K562 (cell line): ENCODE results near the gene ALKBH3. TPM values are rescaled to one million over a fixed set of nuclear protein-coding genes. Genes with fewer than 3 reads are reported as not detected.
A peak's percentile ranks its signal among the peaks of the same experiment; 100 is the strongest.

Experiments used
- ARHGAP35 ChIP-seq: fragments of 450-650 bp; IDR thresholded peaks from 2 replicates; pipeline ENCODE4 v1.6.1; 2018; ENCODE audit not compliant: partially characterized antibody
- E2F1 ChIP-seq: sonication (generic); formaldehyde crosslinking; IDR thresholded peaks from 2 replicates; pipeline ENCODE4 v1.8.1; 2023; ENCODE audit warnings: mild to moderate bottlenecking, missing genetic modification reagents, moderate library complexity
- ETV6 ChIP-seq, 3 experiments: fragments of 150-350 bp in 1 of 3; sonication (generic) in 1 of 3; formaldehyde crosslinking in 1 of 3; IDR thresholded peaks; 2 replicates each; pipeline versions ENCODE4 v1.6.1 to v1.8.0; 2014 to 2022; ENCODE audit warnings: borderline replicate concordance in 2 of 3, low read depth in 2 of 3, antibody characterized with exemption in 1 of 3, low read length in 1 of 3, mild to moderate bottlenecking in 1 of 3, missing genetic modification reagents in 1 of 3
- GABPB1 ChIP-seq: sonication (generic); formaldehyde crosslinking; IDR thresholded peaks from 2 replicates; pipeline ENCODE4 v1.8.0; 2022; ENCODE audit warnings: mild to moderate bottlenecking, missing genetic modification reagents
- HIVEP1 ChIP-seq: fragments of 250-450 bp; sonication (Bioruptor Pico); IDR thresholded peaks from 2 replicates; pipeline ENCODE4 v1.4.0; 2020; ENCODE audit warnings: mild to moderate bottlenecking
- KDM1A ChIP-seq, 2 experiments: fragments of 450-650 bp; IDR thresholded peaks; 2 replicates each; pipeline ENCODE4 v1.6.1; 2016; ENCODE audit warnings: mild to moderate bottlenecking in 2 of 2
- MAFF ChIP-seq: IDR thresholded peaks from 2 replicates; pipeline ENCODE4 v1.6.1; 2012; ENCODE audit warnings: low read length, improper control_type of control experiment
- NCOR1 ChIP-seq: fragments of 450-650 bp; IDR thresholded peaks from 2 replicates; pipeline ENCODE4 v1.6.1; 2016; ENCODE audit warnings: mild to moderate bottlenecking, moderate library complexity
- NRF1 ChIP-seq, 2 experiments: fragments of 450-650 bp; IDR thresholded peaks in 1 of 2; conservative IDR thresholded peaks in 1 of 2; 2 replicates each; pipeline ENCODE4 v1.6.1; 2014; ENCODE audit warnings: mild to moderate bottlenecking in 2 of 2
- PRMT5 ChIP-seq: sonication (generic); formaldehyde crosslinking; IDR thresholded peaks from 2 replicates; pipeline ENCODE4 v1.5.0; 2020; ENCODE audit warnings: missing genetic modification reagents
- PTBP1 ChIP-seq: fragments of 200-400 bp; formaldehyde crosslinking; IDR thresholded peaks from 2 replicates; pipeline ENCODE4 v1.6.1; 2017; ENCODE audit warnings: low read depth, low read length
- RBM25 ChIP-seq: fragments of 200-400 bp; formaldehyde crosslinking; IDR thresholded peaks from 2 replicates; pipeline ENCODE4 v1.6.1; 2018; ENCODE audit warnings: low read length, low read depth, moderate library complexity; ENCODE audit not compliant: severe bottlenecking
- XRCC4 ChIP-seq: IDR thresholded peaks from one replicate; pipeline ENCODE4 v1.6.1; 2011; ENCODE audit not compliant: insufficient read depth, insufficient read length; ENCODE audit errors: extremely low read depth
- ZKSCAN1 ChIP-seq: fragments of 150-350 bp; IDR thresholded peaks from 2 replicates; pipeline ENCODE4 v1.6.1; 2016; ENCODE audit warnings: low read depth, low read length
- ZNF282 ChIP-seq: sonication (generic); formaldehyde crosslinking; IDR thresholded peaks from 2 replicates; pipeline ENCODE4 v1.8.1; 2023; ENCODE audit warnings: missing genetic modification reagents
- ZNF780A ChIP-seq: fragments of 250-450 bp; sonication (Bioruptor Pico); IDR thresholded peaks from 2 replicates; pipeline ENCODE4 v1.5.0; 2021; ENCODE audit warnings: mild to moderate bottlenecking
- polyA plus RNA-seq, 8 experiments: library from polyadenylated mRNA; depleted of rRNA in 4 of 8; stranded (reverse) in 5 of 8; unstranded in 3 of 8; fragments of >200 nt; fragmentation: Nextera tagmentation in 2 of 8; fragmentation: Illumina TruSeq in 1 of 8; extraction: Ambion mirVana in 2 of 8; extraction: Trizol in 1 of 8; gene quantifications; 2 replicates each; pipeline versions ENCODE4 v1.2.1 to v1.2.3, GENCODE V29; 2011 to 2014; ENCODE audit warnings: inconsistent platforms in 1 of 8, missing spikeins in 1 of 8
- total RNA-seq, 7 experiments: library from RNA; depleted of rRNA in 6 of 7; stranded (reverse); fragments of >200 nt in 6 of 7; fragmentation: Illumina TruSeq in 2 of 7; extraction: Trizol in 2 of 7; gene quantifications; 2 replicates each; pipeline versions ENCODE4 v1.2.1 to v1.2.3, GENCODE V29; 2011 to 2021; ENCODE audit warnings: low replicate concordance in 1 of 7
- TF ChIP-seq, protein P1 (sequence below), 2 experiments: IDR thresholded peaks in 1 of 2; conservative IDR thresholded peaks in 1 of 2; 2 replicates each; pipeline ENCODE4 v1.6.1; 2016; ENCODE audit warnings: low read depth in 2 of 2, mild to moderate bottlenecking in 1 of 2, missing compliant biosample characterization in 1 of 2, missing genetic modification characterization in 1 of 2, moderate library complexity in 1 of 2
- TF ChIP-seq, protein P2 (sequence below): fragments of 250-450 bp; sonication (Bioruptor Pico); IDR thresholded peaks from 2 replicates; pipeline ENCODE4 v1.5.0; 2022; ENCODE audit warnings: mild to moderate bottlenecking
- TF ChIP-seq, protein P3 (sequence below): fragments of 450-650 bp; formaldehyde crosslinking; IDR thresholded peaks from 2 replicates; pipeline ENCODE4 v1.4.0; 2020; ENCODE audit warnings: mild to moderate bottlenecking, moderate library complexity
- TF ChIP-seq, protein P4 (sequence below): sonication (generic); formaldehyde crosslinking; IDR thresholded peaks from 2 replicates; pipeline ENCODE4 v1.8.0; 2022; ENCODE audit warnings: mild to moderate bottlenecking, missing genetic modification reagents

ALKBH3 gene
- total and polyA plus RNA-seq, 9 of the 15 experiments (the other 6 are each of a cell fraction or from before 2014, with no cell fraction given): 16.0 to 49.9 (median 36.5) TPM

DNA sequence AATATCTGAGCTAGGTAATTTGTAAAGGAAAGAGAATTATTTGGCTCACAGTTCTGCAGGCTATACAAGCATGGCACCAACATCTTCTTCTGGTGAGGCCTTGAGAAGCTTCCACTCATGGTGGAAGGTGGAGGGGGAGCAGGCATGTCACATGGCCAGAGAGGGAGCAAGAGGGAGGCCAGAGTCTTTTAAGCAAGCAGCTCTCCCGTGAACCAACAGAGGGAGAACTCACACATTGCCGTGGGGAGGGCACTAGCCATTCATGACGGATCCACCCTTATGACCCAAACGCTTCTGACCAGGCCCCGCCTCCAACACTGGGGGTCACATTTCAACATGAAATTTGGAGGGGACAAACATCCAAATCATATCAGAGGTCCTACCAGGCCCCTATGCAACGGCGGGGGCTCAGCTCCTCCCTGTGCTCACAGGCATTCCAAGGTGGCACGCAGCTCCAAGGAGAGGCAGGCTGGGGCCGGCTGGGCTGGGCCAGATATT is 66.4 kb downstream of the ALKBH3 start (continued):
- TF ChIP-seq NRF1 (conservative IDR thresholded peaks at IDR 0.05 in 1 of 2, IDR thresholded peaks at IDR 0.05 in 1 of 2) (0 out of 4 replicates have a peak, but pooled peaks have one; percentile 13 to 18), MAFF (no peak), ZNF780A (CRISPR knock-in tag) (no peak), HIVEP1 (no peak), RBM25 (no peak), ZKSCAN1 (no peak), GABPB1 (CRISPR knock-in tag) (no peak), XRCC4 (no peak), PTBP1 (no peak), ARHGAP35 (no peak), ZNF282 (CRISPR knock-in tag) (no peak), NCOR1 (no peak), KDM1A (IDR thresholded peaks at IDR 0.05) (no peak), E2F1 (CRISPR knock-in tag) (no peak), PRMT5 (CRISPR knock-in tag) (no peak), ETV6 (IDR thresholded peaks at IDR 0.05; ENCODE audit: borderline replicate concordance in 1 of 2, low read depth in 2 of 2, low read length in 1 of 2) (no peak), ETV6 (CRISPR knock-in tag; IDR thresholded peaks at IDR 0.05; ENCODE audit: borderline replicate concordance) (no peak)
- TF ChIP-seq, protein P1, sequence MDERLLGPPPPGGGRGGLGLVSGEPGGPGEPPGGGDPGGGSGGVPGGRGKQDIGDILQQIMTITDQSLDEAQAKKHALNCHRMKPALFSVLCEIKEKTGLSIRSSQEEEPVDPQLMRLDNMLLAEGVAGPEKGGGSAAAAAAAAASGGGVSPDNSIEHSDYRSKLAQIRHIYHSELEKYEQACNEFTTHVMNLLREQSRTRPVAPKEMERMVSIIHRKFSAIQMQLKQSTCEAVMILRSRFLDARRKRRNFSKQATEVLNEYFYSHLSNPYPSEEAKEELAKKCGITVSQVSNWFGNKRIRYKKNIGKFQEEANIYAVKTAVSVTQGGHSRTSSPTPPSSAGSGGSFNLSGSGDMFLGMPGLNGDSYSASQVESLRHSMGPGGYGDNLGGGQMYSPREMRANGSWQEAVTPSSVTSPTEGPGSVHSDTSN (CRISPR knock-in tag; IDR thresholded peaks at IDR 0.05; ENCODE audit: low read depth): no peak
- TF ChIP-seq, protein P1 (tag; conservative IDR thresholded peaks at IDR 0.05; ENCODE audit: low read depth): no peak
- TF ChIP-seq, protein P2, sequence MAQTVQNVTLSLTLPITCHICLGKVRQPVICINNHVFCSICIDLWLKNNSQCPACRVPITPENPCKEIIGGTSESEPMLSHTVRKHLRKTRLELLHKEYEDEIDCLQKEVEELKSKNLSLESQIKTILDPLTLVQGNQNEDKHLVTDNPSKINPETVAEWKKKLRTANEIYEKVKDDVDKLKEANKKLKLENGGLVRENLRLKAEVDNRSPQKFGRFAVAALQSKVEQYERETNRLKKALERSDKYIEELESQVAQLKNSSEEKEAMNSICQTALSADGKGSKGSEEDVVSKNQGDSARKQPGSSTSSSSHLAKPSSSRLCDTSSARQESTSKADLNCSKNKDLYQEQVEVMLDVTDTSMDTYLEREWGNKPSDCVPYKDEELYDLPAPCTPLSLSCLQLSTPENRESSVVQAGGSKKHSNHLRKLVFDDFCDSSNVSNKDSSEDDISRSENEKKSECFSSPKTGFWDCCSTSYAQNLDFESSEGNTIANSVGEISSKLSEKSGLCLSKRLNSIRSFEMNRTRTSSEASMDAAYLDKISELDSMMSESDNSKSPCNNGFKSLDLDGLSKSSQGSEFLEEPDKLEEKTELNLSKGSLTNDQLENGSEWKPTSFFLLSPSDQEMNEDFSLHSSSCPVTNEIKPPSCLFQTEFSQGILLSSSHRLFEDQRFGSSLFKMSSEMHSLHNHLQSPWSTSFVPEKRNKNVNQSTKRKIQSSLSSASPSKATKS: no peak
- TF ChIP-seq, protein P3, sequence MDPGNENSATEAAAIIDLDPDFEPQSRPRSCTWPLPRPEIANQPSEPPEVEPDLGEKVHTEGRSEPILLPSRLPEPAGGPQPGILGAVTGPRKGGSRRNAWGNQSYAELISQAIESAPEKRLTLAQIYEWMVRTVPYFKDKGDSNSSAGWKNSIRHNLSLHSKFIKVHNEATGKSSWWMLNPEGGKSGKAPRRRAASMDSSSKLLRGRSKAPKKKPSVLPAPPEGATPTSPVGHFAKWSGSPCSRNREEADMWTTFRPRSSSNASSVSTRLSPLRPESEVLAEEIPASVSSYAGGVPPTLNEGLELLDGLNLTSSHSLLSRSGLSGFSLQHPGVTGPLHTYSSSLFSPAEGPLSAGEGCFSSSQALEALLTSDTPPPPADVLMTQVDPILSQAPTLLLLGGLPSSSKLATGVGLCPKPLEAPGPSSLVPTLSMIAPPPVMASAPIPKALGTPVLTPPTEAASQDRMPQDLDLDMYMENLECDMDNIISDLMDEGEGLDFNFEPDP (CRISPR knock-in tag): no peak
- TF ChIP-seq, protein P4, sequence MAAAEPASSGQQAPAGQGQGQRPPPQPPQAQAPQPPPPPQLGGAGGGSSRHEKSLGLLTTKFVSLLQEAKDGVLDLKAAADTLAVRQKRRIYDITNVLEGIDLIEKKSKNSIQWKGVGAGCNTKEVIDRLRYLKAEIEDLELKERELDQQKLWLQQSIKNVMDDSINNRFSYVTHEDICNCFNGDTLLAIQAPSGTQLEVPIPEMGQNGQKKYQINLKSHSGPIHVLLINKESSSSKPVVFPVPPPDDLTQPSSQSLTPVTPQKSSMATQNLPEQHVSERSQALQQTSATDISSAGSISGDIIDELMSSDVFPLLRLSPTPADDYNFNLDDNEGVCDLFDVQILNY (CRISPR knock-in tag): no peak
